ENCODE measurements around the gene TLE2. TPM values are rescaled to one million over a fixed set of nuclear protein-coding genes. Genes with fewer than 3 reads are reported as not detected.

TLE2 gene
- 2.0 to 3.2 TPM (median 2.8 TPM) in 5 replicates for total RNA-seq (2022; extraction: Qiagen RNA extraction; ENCODE audit: low read depth)

GRCh38 chr19:3029065-3029923 lies at the start of gene TLE2:
TSS of gene TLE2 (minus strand) at chr19:3029280. CDS start at chr19:3028904, 376 bp downstream.

GRCh38 chr19:3062165-3063105 lies 33.4 kb upstream of the TLE2 start, which contains the start of gene TLE5:
TSS of gene TLE5 (minus strand) at chr19:3062495. CDS start at chr19:3062200, 295 bp downstream.

GRCh38 chr19:2977001-2977745 lies 51.9 kb downstream of the TLE2 start, which contains the start of gene TLE6:
TSS of gene TLE6 (plus strand) at chr19:2977564. CDS start at chr19:2978234, 670 bp downstream.

Other genes with a start within 250 kb of the TLE2 start
- 56.7 to 79.5 TPM (median 71.6 TPM) in 5 replicates for gene SGTA, start 246.0 kb downstream of the TLE2 start, total RNA-seq (2022; extraction: Qiagen RNA extraction; ENCODE audit: low read depth)
- 77.2 to 103 TPM (median 95.6 TPM) in 5 replicates for gene THOP1, start 243.8 kb downstream of the TLE2 start, total RNA-seq (2022; extraction: Qiagen RNA extraction; ENCODE audit: low read depth)
- 0.71 to 1.1 TPM (median 0.80 TPM) in 5 replicates for gene ZNF554, start 209.4 kb downstream of the TLE2 start, total RNA-seq (2022; extraction: Qiagen RNA extraction; ENCODE audit: low read depth)
- 1.2 to 2.8 TPM (median 2.3 TPM) in 5 replicates for gene ZNF555, start 187.8 kb downstream of the TLE2 start, total RNA-seq (2022; extraction: Qiagen RNA extraction; ENCODE audit: low read depth)
- 0.05 to 0.40 TPM (median 0.06 TPM) in 3 of 5 replicates, not detected in the others for gene ZNF556, start 161.9 kb downstream of the TLE2 start, total RNA-seq (2022; extraction: Qiagen RNA extraction; ENCODE audit: low read depth)
- gene ZNF57, start 128.4 kb downstream of the TLE2 start, total RNA-seq (2022; extraction: Qiagen RNA extraction; ENCODE audit: low read depth) = 2.1 to 2.9 TPM (median 2.8 TPM) in 5 replicates
- gene ZNF77, start 84.3 kb downstream of the TLE2 start, total RNA-seq (2022; extraction: Qiagen RNA extraction; ENCODE audit: low read depth) = 1.6 to 2.4 TPM (median 2.0 TPM) in 5 replicates
- 3.5 to 8.1 TPM (median 5.5 TPM) in 5 replicates for gene TLE6, start 51.7 kb downstream of the TLE2 start, total RNA-seq (2022; extraction: Qiagen RNA extraction; ENCODE audit: low read depth)
- 171 to 242 TPM (median 239 TPM) in 5 replicates for gene TLE5, start 33.2 kb upstream of the TLE2 start, total RNA-seq (2022; extraction: Qiagen RNA extraction; ENCODE audit: low read depth)
- gene GNA11, start 65.1 kb upstream of the TLE2 start, total RNA-seq (2022; extraction: Qiagen RNA extraction; ENCODE audit: low read depth) = 26.6 to 34.5 TPM (median 31.7 TPM) in 5 replicates
- 0.08 to 0.11 TPM in 2 of 5 replicates, not detected in the others for gene GNA15, start 106.8 kb upstream of the TLE2 start, total RNA-seq (2022; extraction: Qiagen RNA extraction; ENCODE audit: low read depth)
- 0.08 to 0.19 TPM (median 0.15 TPM) in 4 of 5 replicates, not detected in the other for gene S1PR4, start 149.5 kb upstream of the TLE2 start, total RNA-seq (2022; extraction: Qiagen RNA extraction; ENCODE audit: low read depth)
- gene NCLN, start 156.7 kb upstream of the TLE2 start, total RNA-seq (2022; extraction: Qiagen RNA extraction; ENCODE audit: low read depth) = 68.1 to 96.6 TPM (median 88.6 TPM) in 5 replicates
- 0.33 to 0.72 TPM (median 0.47 TPM) in 5 replicates for gene CELF5, start 195.4 kb upstream of the TLE2 start, total RNA-seq (2022; extraction: Qiagen RNA extraction; ENCODE audit: low read depth)